K562 (cell line): ENCODE data around the gene AMER3. TPM values are rescaled to one million over a fixed set of nuclear protein-coding genes. Genes with fewer than 3 reads are reported as not detected.

Experiments
- ATAC-seq: fragments of 200-7000 bp; cut with Tn5 transposase; 3 replicates; pipeline ENCODE4 v1.9.1; 2020; ENCODE audit warnings: moderate library complexity
- BruUV-seq: library from RNA; stranded (reverse); fragments of 400-500 nt; replicated peaks from 2 replicates; lab custom pipeline; 2021; lab: Mats Ljungman, UMichigan
- CTCF ChIA-PET: fragments of 300-600 bp; formaldehyde crosslinking; extraction: SDS; loops from one replicate; lab custom pipeline; 2021; ENCODE audit warnings: low intra/inter-chr PET ratio; lab: Yijun Ruan, JAX
- POLR2A ChIA-PET: fragments of 300-600, 350-650 bp; sonication (Branson Sonifier 250); formaldehyde crosslinking; extraction: SDS; loops from one replicate; lab custom pipeline; 2021; ENCODE audit warnings: antibody characterized with exemption, inconsistent platforms; lab: Yijun Ruan, JAX
- DNase-seq, 4 experiments: peaks; one replicate each; pipeline versions ENCODE4 v3.0.0 to v3.0.0-alpha.2; 2011 to 2018; ENCODE audit warnings: low spot score in 3 of 4, mixed read lengths in 3 of 4; ENCODE audit errors: extremely low read depth in 1 of 4
- FAIRE-seq: peaks from 2 replicates; lab custom pipeline; 2011; peaks lifted over from hg19 to GRCh38; lab: Jason Lieb, UNC
- H2AFZ ChIP-seq: 2 replicates; pipeline ENCODE4 v1.6.0; 2011; ENCODE audit warnings: low read depth, low read length, control low read depth, inconsistent platforms
- H3K27ac ChIP-seq: fragments of 200-600 bp; 3 replicates; pipeline ENCODE4 v1.8.0; 2011; ENCODE audit warnings: low read depth, mild to moderate bottlenecking, control low read depth, inconsistent platforms, low read length, moderate library complexity, mixed read lengths; ENCODE audit errors: extremely low read depth
- H3K27me3 ChIP-seq, 2 experiments: fragments of 300-600 bp in 1 of 2; 2 replicates in 1 of 2; 3 replicates in 1 of 2; pipeline versions ENCODE4 v1.6.0 to v1.8.0; 2011; ENCODE audit warnings: inconsistent platforms in 2 of 2, low read length in 2 of 2, mild to moderate bottlenecking in 1 of 2, mixed read lengths in 1 of 2, moderate library complexity in 1 of 2; ENCODE audit not compliant: control insufficient read depth in 2 of 2, insufficient read depth in 2 of 2
- H3K36me3 ChIP-seq: fragments of 300-600 bp; 3 replicates; pipeline ENCODE4 v1.8.0; 2011; ENCODE audit warnings: mild to moderate bottlenecking, low read length, inconsistent platforms; ENCODE audit not compliant: control insufficient read depth, insufficient read depth
- H3K4me1 ChIP-seq, 2 experiments: fragments of 200-600 bp in 1 of 2; replicated peaks in 1 of 2; 2 replicates in 1 of 2; 3 replicates in 1 of 2; pipeline versions ENCODE4 v1.5.1 to v1.8.0; 2011; ENCODE audit warnings: inconsistent platforms in 2 of 2, low read length in 2 of 2, mild to moderate bottlenecking in 1 of 2, mixed read lengths in 1 of 2, moderate library complexity in 1 of 2; ENCODE audit not compliant: control insufficient read depth in 2 of 2, insufficient read depth in 2 of 2
- H3K4me2 ChIP-seq: 2 replicates; pipeline ENCODE4 v1.6.1; 2011; ENCODE audit warnings: low read length, control low read depth, inconsistent platforms, mixed read lengths; ENCODE audit not compliant: insufficient read depth
- H3K4me3 ChIP-seq: fragments of 200-600 bp; sonication (generic), shearing (Covaris generic); 2 replicates; pipeline ENCODE4 v1.5.1; 2016; ENCODE audit warnings: control low read depth, inconsistent platforms
- H3K79me2 ChIP-seq: fragments of 200-600 bp; 3 replicates; pipeline ENCODE4 v1.8.0; 2011; ENCODE audit warnings: low read length, inconsistent platforms; ENCODE audit not compliant: control insufficient read depth, insufficient read depth
- H3K9ac ChIP-seq, 2 experiments: 2 replicates each; pipeline versions ENCODE4 v1.6.0 to v1.6.1; 2011; ENCODE audit warnings: low read depth in 2 of 2, low read length in 2 of 2, control low read depth in 1 of 2, inconsistent platforms in 1 of 2, mild to moderate bottlenecking in 1 of 2, mixed read lengths in 1 of 2; ENCODE audit not compliant: insufficient read depth in 1 of 2
- H3K9me1 ChIP-seq: one replicate; pipeline ENCODE4 v1.6.0; 2011; ENCODE audit warnings: inconsistent platforms, mild to moderate bottlenecking, low read length, moderate library complexity; ENCODE audit not compliant: control insufficient read depth, insufficient read depth
- H3K9me3 ChIP-seq: replicated peaks from 2 replicates; pipeline ENCODE4 v1.5.1; 2011; ENCODE audit warnings: low read depth, low read length, inconsistent platforms; ENCODE audit not compliant: control insufficient read depth, insufficient read depth
- H4K20me1 ChIP-seq: replicated peaks from 2 replicates; pipeline ENCODE4 v1.6.1; 2011; ENCODE audit warnings: low read length, inconsistent platforms, mixed read lengths; ENCODE audit not compliant: control insufficient read depth, insufficient read depth
- CBX8 ChIP-seq: fragments of 200-600 bp; sonication (generic); IDR thresholded peaks from 2 replicates; pipeline ENCODE4 v1.6.1; 2012; ENCODE audit warnings: borderline replicate concordance, mixed run types, low read depth, mild to moderate bottlenecking, moderate library complexity, mixed read lengths, low read length, control low read depth, inconsistent platforms; ENCODE audit not compliant: poor library complexity, severe bottlenecking; ENCODE audit errors: extremely low read depth
- DNMT1 ChIP-seq: fragments of 450-650 bp; IDR thresholded peaks from 2 replicates; pipeline ENCODE4 v1.6.1; 2016; ENCODE audit warnings: antibody characterized with exemption, mild to moderate bottlenecking
- FOXA3 ChIP-seq, 2 experiments: fragments of 450-650 bp in 1 of 2; sonication (generic) in 1 of 2; formaldehyde crosslinking; IDR thresholded peaks in 1 of 2; conservative IDR thresholded peaks in 1 of 2; 2 replicates each; pipeline versions ENCODE4 v1.4.0 to v1.8.0; 2020 to 2022; ENCODE audit warnings: mild to moderate bottlenecking in 2 of 2, missing genetic modification reagents in 1 of 2
- HMGN3 ChIP-seq: IDR thresholded peaks from 2 replicates; pipeline ENCODE4 v1.6.1; 2011; ENCODE audit warnings: borderline replicate concordance, low read depth, mild to moderate bottlenecking, mixed read lengths, low read length; ENCODE audit not compliant: insufficient read length; ENCODE audit errors: extremely low read depth
- MEF2A ChIP-seq: IDR thresholded peaks from 2 replicates; pipeline ENCODE4 v1.6.1; 2011; ENCODE audit warnings: low read depth, mild to moderate bottlenecking, low read length, moderate library complexity; ENCODE audit not compliant: control insufficient read depth
- PHB ChIP-seq: fragments of 250-450 bp; sonication (Bioruptor Pico); IDR thresholded peaks from 2 replicates; pipeline ENCODE4 v1.5.0; 2021
- ZBTB5 ChIP-seq: fragments of 450-650 bp; IDR thresholded peaks from 2 replicates; pipeline ENCODE4 v1.6.1; 2017; ENCODE audit warnings: antibody characterized with exemption
- ZNF407 ChIP-seq: fragments of 450-650 bp; IDR thresholded peaks from 2 replicates; pipeline ENCODE4 v1.6.1; 2016; ENCODE audit warnings: low read depth
- WGBS: fragments of 100-300 bp; shearing (Covaris generic); methylation state at CpG from one replicate; pipeline ENCODE4 v1.1.6; 2016; ENCODE audit warnings: low coverage, mixed read lengths; ENCODE audit not compliant: insufficient coverage; ENCODE audit errors: missing lambda C conversion rate; 5-methylcytosine and 5-hydroxymethylcytosine counted together
- in situ Hi-C: fragments of 300-500 bp; cut with MboI; formaldehyde crosslinking; loops from 4 replicates; pipeline ENCODE4 v1.15.0; 2018; ENCODE audit warnings: inconsistent platforms, mixed read lengths
- intact Hi-C: fragments of 100-400 bp; cut with micrococcal nuclease; formaldehyde crosslinking; loops from 2 replicates; pipeline ENCODE4 v1.14.2; 2022
- polyA plus RNA-seq, 8 experiments: library from polyadenylated mRNA; depleted of rRNA in 4 of 8; stranded (reverse) in 5 of 8; unstranded in 3 of 8; fragments of >200 nt; fragmentation: Nextera tagmentation in 2 of 8; fragmentation: Illumina TruSeq in 1 of 8; extraction: Ambion mirVana in 2 of 8; extraction: Trizol in 1 of 8; gene quantifications; 2 replicates each; pipeline versions ENCODE4 v1.2.1 to v1.2.3, GENCODE V29; 2011 to 2014; ENCODE audit warnings: inconsistent platforms in 1 of 8, missing spikeins in 1 of 8
- total RNA-seq, 7 experiments: library from RNA; depleted of rRNA in 6 of 7; stranded (reverse); fragments of >200 nt in 6 of 7; fragmentation: Illumina TruSeq in 2 of 7; extraction: Trizol in 2 of 7; gene quantifications; 2 replicates each; pipeline versions ENCODE4 v1.2.1 to v1.2.3, GENCODE V29; 2011 to 2021; ENCODE audit warnings: low replicate concordance in 1 of 7

The AMER3 gene
- total and polyA plus RNA-seq, 9 of the 15 experiments (the other 6 are each of a cell fraction or from before 2014, with no cell fraction given) = not detected

- DNase-seq (no peak), ATAC-seq (no peak), FAIRE-seq (no peak)
- intact Hi-C loops = no loop called here
- CTCF ChIA-PET = no interaction called here
- TF ChIP-seq CBX8 (no peak), ZBTB5 (no peak), MEF2A (no peak), FOXA3 (CRISPR knock-in tag; conservative IDR thresholded peaks at IDR 0.05 in 1 of 2, IDR thresholded peaks at IDR 0.05 in 1 of 2) (no peak), DNMT1 (no peak), HMGN3 (no peak), PHB (CRISPR knock-in tag) (no peak), ZNF407 (no peak)
- H3K4me1 ChIP-seq = no peaks in the 10 kb centered on the region
- no TSS peak for BruUV-seq
- H3K27ac ChIP-seq = no peak overlapping the region
- H3K36me3 ChIP-seq = no peaks in the 10 kb centered on the region
- H3K9ac ChIP-seq = no peak overlapping the region
- H2AFZ ChIP-seq = no peak overlapping the region
- no peaks in the 10 kb centered on the region for H3K79me2 ChIP-seq
- 1% methylated on average over 16 of the region's 17 CpGs for WGBS
- no peaks in the 10 kb centered on the region for H3K9me1 ChIP-seq
- POLR2A ChIA-PET = no interaction called here
- H3K27me3 ChIP-seq = peaks cover 12 to 29% of the 10 kb centered on the region in 2 experiments
- no peaks in the 10 kb centered on the region for H4K20me1 ChIP-seq
- H3K4me2 ChIP-seq = no peak overlapping the region
- H3K9me3 ChIP-seq = no peaks in the 10 kb centered on the region
- in situ Hi-C loops = no loop called here
- H3K4me3 ChIP-seq = no peak overlapping the region
Measured at GRCh38 chr2:130787841-130788240, 32.5 kb downstream of the AMER3 start.
